ENCODE measurements around the gene CPT1A.
"Not testable (repeated sequence)": the region's sequence is repeated elsewhere in the genome, so short reads cannot be mapped to it uniquely, and the experiment has no call there.

The CPT1A gene

DNA sequence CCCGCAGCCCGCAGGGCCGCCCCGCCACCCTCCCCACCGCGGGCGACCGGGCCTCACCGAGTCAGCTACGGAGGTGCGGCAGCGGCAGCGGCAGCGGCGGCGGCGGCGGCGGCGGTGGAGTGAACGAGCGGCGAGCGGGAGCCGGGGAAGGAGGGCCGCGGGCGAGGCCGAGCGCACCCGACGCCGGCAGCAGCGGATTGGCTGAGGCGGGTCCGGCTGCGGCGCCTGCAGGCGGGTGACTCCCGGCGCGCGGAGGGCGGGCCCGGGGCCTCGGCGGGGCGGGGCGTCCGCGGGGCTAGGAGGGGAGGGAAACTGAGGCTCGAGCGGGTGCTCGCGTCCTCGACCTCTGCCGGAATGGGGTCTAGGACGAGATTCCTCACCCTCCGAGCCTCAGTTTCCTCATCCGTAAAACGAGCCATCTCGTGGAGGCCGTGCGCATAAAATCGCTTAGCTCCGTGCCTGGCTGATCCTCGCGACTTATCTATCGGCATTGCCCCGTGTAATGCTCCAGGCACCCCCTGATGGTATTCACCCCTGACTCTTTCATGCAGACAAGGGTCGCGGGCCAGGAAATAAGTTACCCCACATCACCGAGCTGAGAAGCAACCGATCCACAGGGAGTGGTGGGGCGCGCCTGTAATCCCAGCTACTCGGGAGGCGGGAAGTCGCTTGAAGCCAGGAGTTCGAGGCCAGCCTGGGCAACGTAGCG, at the start of gene CPT1A:
Gene CPT1A, minus strand, starts transcription at position 199 of the 709 bp plus-strand sequence. CDS start 26,442 bp downstream, outside the sequence.
- peak in 27 of 56 donors; percentile 6 to 72 (median 28) for DNase-seq

DNA sequence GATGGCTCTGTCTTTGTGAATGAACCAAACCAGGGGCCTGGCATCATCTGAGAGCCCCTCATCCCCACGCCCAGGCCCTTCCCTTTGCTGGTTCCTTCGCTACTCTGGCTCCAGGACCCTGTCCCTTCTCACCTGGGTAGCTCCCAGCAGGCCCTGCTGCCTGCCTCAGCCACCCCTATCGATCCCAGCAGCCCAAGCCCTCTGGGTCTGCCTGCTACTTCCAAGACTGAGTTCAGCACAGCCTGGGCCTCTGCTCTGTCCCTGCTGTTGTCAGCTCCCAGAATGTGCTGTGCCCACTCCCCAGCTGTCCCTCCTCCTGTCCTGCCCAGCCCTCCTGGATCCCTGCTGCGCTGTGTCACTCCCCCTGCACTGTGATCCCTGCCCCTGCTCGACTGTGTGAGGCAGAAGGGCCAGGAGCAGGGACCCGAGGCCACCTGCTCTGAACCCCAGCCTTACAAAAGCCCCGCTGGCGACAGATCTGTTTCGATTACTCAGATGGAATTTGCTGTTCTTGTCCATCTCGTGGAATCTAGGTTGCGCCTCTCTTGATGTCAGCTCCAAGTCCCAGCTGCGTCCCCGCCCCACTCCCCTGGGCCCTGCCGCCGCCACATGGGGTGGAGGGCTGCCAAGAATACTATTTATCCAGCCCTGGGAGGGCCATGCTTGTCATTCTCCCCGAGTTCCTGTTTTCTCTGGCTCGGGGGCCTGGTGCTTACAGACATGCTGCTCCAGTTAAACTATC, 48.9 kb upstream of the CPT1A start:
- peak in 37 of 56 donors; percentile 1 to 62 (median 24) for DNase-seq

DNA sequence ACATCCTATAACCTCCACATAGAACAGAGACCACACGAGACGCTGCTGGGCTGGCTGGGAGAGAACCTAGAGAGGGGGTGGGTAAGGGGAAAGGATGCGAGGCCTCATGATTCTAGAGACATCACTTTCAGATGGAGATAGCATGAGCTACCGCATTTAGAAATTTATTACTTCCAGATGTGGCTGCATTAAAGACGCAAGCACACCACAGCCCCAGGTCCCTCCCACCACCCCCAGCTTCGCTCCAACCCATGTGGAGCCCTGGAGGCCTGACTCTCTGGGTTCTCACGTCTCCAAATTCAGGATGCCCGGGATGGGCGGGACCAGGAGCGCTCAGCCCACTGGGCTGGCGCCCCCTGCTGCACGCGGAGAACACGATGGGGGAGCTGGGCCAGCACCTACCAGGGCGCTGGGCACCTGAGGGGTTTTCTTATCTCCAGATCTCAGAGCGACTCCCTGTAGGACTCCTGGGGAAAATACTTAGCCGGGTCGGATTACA, 48.3 kb upstream of the CPT1A start:
- no peak for DNase-seq

DNA sequence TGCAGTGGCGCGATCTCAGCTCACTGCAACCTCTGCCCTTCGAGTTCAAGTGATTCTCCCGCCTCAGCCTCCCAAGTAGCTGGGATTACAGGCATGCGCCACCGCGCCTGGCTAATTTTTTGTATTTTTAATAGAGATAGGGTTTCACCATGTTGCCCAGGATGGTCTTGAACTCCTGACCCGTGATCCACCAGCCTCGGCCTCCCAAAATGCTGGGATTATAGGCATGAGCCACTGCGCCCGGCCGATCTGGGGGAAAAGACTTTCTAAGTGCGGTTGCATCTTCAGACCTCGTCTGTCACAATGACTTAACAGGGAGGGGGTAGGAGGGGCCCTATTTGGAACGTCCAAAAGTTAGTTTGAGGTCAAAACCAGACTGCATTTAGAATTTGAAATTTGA, 43.1 kb upstream of the CPT1A start:
- DNase-seq, result not testable (repeated sequence)

DNA sequence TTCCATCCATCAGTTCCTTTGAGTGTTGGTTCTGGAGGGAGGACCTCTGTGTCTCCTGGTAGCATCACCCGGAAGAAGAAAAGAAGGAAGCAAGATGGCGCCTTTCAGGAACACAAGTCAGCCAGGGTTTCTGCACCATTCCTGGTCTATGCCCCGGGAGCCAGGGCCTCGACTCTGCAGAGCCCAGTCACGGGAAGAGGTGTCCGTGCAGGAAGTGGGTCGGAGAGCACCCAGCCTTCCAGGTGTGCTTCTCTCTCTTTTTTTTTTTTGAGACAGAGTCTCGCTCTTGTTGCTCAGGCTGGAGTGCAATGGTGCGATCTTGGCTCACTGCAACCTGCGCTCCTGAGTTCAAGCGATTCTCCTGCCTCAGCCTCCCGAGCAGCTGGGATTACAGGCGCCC, 40.7 kb upstream of the CPT1A start:
- no peak for DNase-seq

DNA sequence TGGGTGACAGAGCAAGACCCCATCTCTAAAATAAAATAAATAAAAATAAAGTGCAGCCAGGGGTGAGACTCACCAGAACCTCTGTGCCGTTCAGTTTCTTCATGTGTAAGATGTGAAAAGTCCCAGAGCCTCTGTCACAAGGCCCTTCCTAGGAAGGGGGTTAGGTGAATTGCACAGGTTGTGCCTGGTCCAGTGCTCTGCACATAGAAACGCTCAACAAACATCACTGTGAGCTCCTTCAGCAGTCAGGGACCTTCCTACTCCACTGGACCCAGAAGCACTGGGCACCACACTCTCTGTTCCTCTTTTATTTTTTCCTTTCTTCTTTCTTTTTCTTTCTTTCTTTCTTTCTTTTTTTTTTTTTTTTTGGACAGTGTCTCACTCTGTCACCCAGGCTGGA, 39.6 kb upstream of the CPT1A start:
- no peak for DNase-seq

DNA sequence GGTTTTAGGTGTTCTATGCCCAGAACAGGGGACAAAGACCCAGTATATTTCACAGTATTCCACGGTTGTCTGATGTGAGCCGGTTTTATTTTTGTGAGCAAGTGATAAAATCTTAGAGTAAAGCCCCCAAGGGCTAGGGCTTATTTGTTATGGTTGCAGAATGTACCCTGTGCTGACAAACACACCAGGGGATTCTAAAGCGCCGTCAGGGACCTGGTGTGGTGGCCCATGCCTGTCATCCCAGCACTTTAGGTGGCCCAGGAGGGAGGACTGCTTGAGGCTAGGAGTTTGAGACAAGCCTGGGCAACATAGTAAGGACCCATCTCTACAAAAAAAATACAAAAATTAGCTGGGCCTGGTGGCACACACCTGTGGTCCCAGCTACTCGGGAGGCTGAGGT, 39.1 kb upstream of the CPT1A start:
- no peak for DNase-seq

DNA sequence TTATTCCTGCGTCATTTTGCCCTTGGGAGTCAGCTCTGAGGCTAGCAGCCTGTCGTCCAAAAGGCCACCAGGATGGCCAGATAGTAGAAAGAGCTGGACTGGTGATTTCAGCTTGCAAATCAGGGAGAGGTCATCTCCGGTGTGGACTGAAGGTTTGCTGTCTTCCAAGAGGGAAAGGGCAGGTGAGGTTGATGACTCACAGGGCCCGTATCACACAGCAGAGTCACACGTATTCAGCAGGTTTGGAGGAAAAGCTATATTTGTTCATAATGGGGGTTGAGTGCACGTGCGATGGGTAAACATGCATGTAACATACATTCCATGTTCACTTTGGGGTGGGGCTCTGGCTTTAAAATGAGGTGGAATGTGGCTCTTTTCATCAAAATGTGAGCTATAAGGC, 36.3 kb upstream of the CPT1A start:
- DNase-seq, result no peak

DNA sequence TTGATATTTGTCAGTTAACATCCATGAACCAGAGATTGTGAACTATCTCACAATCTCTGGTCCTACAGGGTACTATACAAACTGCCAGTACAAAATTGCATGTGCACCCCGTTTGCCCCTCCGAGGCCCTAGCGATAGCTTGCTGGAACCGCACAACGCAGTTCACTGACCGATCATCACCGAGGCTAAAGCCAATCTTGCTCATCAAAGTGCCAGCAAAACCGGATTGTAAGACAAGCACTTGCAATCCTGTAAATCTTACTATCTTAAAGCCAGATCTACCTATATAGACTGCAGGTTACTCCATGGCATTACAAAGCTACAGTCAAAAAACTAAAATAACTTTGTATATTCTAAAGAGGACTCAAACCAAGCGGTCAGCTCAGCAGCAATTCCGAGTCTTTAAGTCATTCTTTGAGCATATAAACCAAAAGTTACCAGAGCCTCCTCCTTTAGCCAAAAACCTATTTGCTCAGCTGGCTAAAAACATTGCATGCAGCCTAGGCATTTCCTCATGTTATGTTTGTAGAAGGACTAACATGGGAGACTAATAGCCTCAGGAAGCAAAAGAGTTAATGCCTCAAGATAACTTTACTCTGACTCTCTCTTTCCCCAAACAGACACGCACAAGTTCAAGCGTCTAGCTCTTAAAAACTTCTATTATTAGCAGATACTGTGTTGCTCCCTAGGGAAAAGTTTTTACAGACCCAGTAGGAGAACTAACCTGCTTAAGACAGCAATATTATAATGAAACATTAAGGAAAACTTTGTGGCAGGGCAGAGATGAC, 30.7 kb upstream of the CPT1A start:
- DNase-seq, result no peak

DNA sequence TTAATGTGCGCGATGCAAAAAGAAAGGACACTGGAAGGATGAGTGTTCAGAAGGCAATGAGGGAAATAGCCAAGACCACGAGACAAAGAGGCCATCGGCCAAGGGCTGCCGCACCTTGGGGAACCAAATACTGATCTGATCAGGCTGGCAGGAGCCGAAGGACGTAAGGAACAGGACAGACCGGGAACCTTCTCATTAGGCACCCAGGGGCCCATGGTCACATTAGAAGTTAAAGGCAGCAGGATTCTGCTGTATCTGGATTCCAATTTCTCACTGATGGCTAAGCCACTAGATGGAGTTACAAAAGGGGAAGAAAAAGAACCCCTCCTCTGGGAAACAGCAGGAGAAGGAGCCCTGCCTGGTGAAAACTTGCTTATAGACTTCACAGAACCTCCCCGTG, 28.8 kb upstream of the CPT1A start:
- no peak for DNase-seq

DNA sequence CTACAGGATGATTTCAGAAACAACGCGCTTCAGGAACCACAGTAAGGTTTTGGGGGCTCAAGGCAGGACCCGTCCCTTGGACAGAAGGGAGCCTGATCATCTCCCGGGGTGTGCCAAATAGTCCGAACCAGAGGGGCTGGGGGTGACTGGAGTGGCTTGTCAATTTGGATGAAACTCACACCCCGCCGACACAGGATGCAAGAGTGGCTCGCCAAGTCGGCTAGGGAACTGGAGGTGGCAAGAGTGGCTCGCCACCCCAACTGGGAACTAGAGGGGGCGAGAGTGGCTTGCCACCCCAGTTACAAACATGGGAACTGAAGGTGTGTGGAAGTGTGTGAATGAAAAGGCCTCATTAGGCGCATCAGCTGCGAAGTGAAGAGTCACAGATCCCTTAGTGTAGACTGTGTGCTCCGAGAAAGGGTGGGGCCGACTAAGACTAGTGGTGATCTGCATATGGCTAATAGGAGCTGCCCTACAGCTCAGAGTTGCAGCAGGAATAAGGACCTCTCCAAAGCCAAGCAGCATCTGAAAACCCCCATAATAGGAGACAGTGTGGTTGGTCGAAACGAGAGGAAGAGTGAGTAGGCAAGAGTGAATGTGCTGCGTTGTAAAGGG, 26.6 kb upstream of the CPT1A start:
- DNase-seq, result no peak

DNA sequence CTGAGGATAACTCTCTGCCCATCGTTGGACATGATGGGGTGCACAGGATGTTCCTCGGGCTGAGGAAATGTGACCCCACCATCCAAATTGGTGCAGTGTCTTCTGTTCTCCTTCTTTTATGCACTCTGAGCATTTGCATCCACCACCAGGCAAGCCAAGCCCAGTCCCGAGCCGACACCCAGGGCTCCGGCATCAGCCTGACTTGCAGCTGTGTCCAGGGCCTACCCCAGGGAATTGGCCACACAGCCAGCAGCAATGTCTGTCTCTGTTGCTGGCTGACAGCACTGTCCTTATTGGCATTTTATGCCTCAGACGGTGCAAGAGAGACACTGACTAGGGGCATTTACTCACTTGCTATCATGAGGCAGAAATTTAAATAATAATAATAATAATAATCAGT, 25.4 kb upstream of the CPT1A start:
- DNase-seq, result no peak

DNA sequence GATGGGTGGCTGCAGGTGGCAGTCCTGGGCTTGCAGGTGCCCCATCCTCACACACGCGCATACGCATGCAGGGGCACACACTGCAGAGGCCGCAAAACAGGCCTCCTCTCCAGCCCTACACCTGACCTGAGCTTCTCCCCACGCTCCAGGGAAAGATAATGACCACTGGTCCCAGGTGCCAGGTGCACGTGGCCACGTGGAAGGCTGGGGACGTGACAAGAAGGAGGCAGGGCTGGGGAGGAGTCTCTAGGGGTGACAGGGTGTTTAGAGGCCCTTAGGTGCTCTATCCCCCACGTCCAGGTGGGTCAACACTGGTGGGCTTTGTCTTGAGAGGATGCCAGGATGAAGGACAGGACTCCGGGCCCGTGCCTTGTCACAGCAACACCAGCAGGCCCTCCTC, 23.5 kb upstream of the CPT1A start:
- DNase-seq, result no peak

DNA sequence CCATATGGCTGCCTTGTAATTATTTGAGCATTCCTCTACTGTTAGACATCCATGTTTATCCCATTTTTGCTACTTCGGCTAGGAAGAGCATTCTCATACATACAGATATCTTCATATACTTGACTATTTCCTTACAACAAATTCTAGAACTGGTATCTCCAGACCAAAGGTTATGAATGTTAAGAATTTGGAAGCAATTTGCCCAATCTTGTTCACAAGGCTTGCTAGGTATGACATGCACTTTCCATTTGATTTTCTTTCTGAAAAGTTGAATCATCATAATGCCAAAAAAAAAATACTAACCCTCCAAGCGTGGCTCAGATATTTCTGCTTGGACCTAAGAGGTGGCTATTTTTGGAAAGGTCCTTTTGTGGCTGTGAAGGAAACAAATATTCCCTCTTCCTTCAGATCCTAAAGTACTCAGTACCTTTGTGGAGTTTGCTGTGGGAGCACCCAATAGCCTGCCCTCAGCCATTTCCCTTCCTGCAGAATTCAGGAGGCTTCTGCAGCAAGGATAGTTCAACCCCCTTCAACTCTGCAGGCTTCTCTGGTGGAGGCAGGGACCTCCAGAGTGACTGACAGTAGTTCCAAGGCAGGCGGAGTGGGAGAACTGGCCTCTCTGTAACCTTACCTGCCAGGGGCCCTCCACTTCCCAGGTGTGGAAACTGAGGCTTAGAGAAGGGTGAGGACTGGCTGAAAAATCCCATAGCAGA, 22.0 kb upstream of the CPT1A start:
- DNase-seq, result no peak

DNA sequence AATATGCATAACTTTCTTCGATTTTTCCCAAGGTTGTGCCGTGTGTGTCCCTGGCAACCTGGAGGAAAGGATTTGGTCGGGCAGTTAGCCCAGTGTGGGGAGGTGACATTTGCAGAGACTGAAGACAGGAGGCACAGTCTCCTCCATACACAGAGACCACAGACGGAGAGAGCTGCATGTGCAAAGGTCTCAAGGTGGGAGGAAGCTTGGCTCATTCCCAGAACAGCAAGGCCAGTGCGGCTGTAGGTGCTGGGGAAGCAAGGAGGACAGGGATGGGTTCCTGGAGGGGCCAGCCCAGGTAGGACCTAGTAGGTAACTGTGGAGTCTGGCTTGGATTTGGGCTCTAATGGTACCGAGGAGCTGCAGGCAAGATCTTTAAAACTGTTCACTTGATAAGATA, 20.7 kb upstream of the CPT1A start:
- DNase-seq, result no peak

DNA sequence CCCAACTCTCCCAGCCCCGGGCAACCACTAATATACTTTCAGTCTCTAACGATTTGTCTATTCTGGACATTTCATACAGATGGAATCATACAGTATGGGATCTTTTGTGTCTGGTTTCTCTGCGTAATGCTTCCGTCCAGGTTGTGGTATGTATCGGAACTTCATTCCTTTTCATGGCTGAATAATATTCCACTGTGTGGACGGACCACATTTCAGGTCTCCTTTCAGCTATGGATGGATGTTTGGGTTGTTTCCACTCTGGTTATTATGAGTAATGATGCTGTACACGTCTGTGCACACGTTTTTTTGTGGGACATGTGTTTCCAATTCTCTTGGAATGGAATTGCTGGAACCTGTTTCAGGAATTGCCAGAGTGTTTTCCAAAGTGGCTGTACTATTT, 17.4 kb upstream of the CPT1A start:
- no peak for DNase-seq

DNA sequence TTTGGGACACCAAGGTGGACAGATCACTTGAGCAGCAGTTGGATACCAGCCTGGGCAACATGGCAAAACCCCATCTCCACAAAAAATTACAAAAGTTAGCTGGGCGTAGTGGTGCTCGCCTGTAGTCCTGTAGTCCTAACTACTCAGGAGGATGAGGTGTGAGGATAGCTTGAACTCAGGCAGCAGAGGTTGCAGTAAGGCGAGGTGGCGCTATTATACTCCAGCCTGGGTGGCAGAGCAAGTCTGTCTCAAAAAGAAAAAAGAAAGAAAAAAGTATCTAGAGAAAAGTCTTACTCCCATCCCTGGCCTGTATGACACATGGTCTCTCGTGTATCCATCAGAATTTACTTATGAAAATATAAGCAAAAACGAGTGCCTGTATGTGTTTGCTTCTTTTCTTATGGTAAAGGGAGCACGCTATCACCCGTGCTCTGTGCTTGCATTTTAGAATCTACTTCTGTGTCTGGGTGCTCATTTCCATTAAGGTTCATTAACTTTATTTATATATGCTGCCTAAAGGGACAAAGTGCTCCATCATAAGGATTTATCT, 15.4 kb upstream of the CPT1A start:
- no peak for DNase-seq

DNA sequence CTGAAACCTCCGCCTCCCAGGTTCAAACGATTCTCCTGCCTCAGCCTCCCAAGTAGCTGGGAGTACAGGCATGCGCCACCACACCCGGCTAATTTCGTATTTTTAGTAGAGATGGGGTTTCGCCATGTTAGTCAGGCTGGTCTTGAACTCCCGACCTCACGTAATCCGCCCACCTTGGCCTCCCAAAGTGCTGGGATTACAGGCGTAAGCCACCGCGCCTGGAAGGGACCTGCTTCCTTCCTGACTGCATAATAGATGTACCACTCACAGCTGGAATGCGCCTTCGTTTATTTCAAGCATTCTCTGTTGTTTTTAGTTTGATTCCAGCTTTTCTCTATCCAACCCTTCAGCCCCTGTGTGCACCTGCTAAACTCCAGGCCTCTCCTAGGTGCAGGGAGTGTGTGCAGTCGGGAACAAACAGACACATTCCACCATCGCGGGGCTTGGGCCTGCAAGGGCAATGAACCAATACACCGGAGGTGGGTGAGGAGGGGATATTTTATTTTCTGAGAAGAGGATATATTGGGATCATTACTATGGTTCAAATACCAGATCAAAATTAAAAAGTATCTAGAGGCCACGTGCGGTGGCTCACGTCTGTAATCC, 14.8 kb upstream of the CPT1A start:
- DNase-seq, result not testable (repeated sequence)

DNA sequence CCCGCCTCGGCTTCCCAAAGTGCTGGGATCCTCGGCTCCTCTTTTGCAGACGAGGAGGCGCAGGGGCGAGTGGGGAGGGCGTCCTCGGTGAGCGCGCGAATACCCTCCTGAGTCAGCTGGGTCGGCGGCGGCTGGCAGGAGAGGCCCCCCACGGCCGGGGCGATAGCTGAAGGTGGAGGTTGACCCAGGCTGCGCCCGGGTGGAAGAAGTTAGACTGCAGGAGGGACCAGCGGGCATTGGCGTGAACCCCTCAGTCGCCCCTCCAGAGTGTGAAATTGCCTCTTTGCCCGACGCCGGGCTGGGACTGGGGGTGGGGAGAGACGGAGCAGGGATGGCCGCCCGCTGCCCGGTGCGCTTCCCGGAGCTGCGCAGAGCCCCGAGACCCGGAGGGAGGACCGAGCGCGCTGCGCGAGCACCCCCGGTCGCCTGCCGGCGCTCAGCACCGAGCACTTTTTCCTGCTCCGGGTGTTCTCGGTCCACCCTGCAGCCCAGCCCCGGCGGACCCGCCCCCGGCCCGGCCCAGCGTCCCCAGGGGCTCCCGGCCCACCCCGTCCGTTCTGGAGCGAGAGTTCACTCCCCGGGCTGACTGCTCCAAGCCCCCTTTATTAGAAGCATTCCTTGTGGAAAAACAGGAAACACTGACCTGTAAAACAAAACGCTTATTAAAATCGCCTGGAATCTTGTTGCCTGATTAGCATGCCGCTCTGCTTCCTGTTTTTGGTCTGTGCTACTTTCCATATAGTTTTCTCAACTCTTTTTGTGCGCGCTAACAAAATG, 13.7 kb upstream of the CPT1A start:
- peak in 5 of 56 donors; percentile 10 to 52 (median 27) for DNase-seq
